HCEC 1CT (cell line): ENCODE measurements around the gene FAS.

ENCODE experiments used
- DNase-seq: peaks from one replicate; pipeline ENCODE4 v3.0.0-alpha.2; 2017

FAS gene

DNA sequence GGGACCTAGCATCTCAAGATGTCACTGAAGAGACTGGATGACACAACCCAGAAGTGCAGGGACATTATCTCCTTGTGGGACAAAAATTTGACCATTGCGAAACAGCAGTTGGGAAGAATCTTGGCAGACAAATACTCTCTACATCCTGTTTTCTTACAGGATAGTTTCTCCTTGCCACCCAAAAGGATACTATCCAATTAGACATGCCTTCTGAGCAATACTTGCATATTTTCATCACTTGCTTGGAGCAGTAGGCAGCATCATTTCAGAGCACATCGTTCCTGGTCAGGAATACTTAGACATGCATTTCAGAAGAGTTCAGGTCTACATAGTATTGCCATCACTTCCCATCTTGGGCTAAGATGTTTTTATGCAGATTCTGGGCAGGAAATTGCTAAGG, 56.8 kb downstream of the FAS start:
- DNase-seq: no peak

- no peak for DNase-seq
Observed at GRCh38 chr10:89051593-89051992, 61.0 kb downstream of the FAS start.

DNA sequence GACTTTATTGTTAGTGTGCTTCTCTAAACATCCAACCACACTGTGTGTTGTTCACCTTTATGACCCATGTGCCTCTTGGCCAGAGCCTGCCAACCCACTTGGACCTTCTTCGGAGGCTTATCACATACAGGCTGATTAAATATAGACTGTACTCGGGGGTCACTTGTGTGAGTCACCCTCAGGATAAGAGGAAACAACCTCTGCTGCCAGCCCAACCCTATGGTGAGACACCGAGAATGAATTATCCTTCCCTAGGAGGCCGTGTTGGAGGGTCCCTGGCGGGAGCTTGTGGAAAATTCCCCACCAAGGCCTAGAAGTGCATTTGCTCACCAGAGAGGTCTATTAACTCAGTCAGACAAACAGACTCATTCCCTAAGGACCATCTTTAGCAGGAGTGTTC, 63.0 kb downstream of the FAS start:
- no peak for DNase-seq

DNA sequence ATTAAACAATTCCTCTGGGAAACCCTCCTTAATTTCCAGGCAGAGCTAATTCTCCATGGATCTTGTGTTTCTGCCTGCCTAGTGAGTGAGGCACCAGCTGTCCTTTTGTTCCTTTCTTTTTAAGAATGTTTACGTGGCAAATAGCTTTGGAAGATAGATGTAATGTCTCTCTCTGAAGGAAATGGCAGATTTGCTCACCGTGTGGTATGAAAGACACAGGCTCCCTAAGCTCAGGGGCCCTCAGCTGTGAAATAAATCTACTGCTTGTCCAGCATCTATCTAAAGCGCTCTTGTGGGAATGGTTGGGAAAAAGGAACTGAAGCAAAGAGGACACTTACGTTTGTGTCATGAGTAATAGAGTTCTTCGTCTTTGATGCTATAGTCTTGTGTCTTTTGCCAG, 64.6 kb downstream of the FAS start:
- DNase-seq: no peak

GRCh38 chr10:89062861-89063260, 72.3 kb downstream of the FAS start:
- DNase-seq: peak; percentile 26

DNA sequence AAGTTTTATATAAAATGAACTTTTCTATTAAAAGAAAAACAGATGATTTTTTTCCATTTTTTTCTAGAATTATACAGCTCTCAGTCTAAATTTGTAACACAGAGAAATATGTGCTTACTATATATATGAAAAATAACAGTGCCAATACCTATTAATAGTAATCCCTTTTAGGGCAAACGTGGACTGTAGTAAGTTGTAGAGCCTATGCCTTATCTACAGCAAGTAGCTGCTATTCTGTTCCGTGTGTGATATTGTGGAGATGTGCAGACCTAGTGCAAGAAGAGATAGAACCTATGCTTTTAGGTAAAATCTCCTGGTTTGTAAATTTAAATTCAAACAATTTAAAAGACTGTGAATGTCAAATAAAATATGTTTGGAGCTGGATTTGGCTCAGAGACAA, 72.9 kb downstream of the FAS start:
- no peak for DNase-seq

DNA sequence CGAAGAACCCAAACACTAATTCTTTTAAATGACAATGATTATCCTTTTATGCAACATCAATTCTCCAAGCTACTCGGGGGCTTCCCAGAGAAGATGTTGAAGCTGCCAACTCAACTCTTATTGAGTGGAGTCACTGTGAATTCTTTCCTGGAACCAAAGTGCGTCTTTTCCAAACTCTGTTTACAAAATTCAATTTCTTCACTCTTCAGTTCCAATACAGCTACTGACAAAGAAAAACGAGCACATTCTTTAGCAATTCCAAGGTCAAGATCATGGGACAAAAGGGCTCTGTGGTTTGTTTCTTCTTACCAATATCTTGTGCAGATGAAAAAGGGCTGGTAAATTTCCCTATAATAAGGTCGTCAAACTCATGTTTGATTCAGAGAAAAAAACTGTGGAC, 74.2 kb downstream of the FAS start:
- DNase-seq: peak; percentile 61
